ENCODE measurements around the gene OR8A1.

OR8A1 gene

DNA sequence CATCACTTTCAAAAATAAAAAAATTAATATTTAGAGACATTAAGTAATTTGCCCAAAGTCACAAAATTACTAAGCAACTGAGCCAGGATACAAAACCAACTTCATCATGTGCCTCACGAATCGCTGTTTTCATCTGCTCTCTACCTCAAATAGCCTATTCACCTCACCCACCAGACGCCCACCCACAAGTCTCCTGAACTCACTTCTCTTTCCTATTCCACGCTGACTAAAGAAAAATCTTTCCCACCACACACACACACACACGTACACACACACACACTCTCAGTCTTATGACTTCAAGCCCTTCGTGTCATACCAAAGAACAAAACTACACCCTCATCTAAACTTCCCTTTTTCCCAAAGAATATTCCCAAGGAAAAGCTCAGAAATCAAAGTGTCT lies 28.6 kb upstream of the OR8A1 start:
- TF ChIP-seq, protein P1, sequence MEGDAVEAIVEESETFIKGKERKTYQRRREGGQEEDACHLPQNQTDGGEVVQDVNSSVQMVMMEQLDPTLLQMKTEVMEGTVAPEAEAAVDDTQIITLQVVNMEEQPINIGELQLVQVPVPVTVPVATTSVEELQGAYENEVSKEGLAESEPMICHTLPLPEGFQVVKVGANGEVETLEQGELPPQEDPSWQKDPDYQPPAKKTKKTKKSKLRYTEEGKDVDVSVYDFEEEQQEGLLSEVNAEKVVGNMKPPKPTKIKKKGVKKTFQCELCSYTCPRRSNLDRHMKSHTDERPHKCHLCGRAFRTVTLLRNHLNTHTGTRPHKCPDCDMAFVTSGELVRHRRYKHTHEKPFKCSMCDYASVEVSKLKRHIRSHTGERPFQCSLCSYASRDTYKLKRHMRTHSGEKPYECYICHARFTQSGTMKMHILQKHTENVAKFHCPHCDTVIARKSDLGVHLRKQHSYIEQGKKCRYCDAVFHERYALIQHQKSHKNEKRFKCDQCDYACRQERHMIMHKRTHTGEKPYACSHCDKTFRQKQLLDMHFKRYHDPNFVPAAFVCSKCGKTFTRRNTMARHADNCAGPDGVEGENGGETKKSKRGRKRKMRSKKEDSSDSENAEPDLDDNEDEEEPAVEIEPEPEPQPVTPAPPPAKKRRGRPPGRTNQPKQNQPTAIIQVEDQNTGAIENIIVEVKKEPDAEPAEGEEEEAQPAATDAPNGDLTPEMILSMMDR (IDR thresholded peaks at IDR 0.05; ENCODE audit: insufficient read depth, low read depth, low read length, missing control alignments), result no peak
- H3K4me3 ChIP-seq (ENCODE audit: low read depth, low read length), result no peak overlapping the region
- no peak for DNase-seq (ENCODE audit: low read depth)

DNA sequence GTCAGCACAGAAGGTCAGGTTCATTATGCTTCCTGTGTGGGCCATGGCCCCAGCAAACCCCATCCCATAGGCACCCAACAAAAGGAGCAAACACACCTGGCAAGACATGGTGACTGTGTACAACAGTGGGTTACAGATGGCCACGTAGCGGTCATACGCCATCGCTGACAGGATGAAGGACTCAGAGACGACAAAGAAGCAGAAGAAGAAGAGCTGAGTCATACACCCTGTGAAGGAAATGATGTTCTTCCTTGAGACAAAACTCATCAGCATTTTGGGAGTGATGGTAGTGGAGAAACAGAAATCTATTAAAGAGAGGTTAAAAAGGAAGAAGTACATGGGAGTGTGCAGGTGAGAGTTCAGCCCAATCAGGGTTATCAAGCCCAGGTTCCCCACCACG lies 26.7 kb upstream of the OR8A1 start:
- DNase-seq (ENCODE audit: low read depth), result no peak
- TF ChIP-seq, protein P1 (IDR thresholded peaks at IDR 0.05; ENCODE audit: insufficient read depth, low read depth, low read length, missing control alignments), result no peak
- no peak overlapping the region for H3K4me3 ChIP-seq (ENCODE audit: low read depth, low read length)

DNA sequence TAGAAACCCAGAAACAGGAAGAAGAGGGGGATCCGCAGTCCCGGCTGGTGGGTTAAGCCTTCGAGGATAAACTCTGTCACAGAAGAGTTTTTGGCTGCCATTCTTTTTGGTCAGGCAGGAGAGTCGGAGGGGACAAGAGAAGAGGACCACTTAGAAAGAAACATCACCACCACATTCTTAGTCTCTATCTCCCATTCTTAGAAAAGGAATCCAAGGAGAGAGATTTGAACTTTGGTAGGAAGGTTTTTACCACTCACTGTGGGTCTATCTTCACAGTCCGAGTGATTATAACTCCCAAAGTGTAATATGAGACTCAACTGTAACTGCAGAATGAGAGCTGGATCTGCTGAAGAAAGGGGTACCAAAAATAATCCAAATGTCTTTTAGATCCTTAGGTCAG lies 26.2 kb upstream of the OR8A1 start, which contains the start of gene OR8B12:
TSS of gene OR8B12 (minus strand) at position 101 of the 400 bp plus-strand sequence. CDS start at position 101, 0 bp downstream.
- no peak within 1 kb of the TSS for H3K4me3 ChIP-seq (ENCODE audit: low read depth, low read length)
- TF ChIP-seq, protein P1 (IDR thresholded peaks at IDR 0.05; ENCODE audit: insufficient read depth, low read depth, low read length, missing control alignments), result no peak
- no peak for DNase-seq (ENCODE audit: low read depth)

DNA sequence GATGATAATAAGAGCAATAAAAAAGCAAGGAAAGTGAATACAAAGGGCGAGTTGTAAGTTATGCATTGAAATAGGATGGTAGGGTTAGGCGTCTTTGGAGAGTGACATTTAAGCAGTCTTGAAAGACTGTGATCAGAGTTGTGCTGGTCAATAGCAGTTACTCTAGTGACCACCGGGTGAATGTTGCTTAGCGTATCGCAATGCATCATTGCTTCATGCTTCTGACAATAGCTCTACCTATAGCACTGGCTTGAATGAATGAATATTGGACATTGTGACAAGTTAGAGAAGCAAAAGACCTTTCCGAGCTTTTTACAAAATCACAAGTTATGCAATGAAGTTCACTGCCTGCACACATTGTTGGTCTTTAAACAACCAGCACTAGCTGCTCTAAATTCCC lies 18.6 kb upstream of the OR8A1 start:
- no peak overlapping the region for H3K4me3 ChIP-seq (ENCODE audit: low read depth, low read length)
- TF ChIP-seq, protein P1 (IDR thresholded peaks at IDR 0.05; ENCODE audit: insufficient read depth, low read depth, low read length, missing control alignments), result no peak
- no peak for DNase-seq (ENCODE audit: low read depth)

DNA sequence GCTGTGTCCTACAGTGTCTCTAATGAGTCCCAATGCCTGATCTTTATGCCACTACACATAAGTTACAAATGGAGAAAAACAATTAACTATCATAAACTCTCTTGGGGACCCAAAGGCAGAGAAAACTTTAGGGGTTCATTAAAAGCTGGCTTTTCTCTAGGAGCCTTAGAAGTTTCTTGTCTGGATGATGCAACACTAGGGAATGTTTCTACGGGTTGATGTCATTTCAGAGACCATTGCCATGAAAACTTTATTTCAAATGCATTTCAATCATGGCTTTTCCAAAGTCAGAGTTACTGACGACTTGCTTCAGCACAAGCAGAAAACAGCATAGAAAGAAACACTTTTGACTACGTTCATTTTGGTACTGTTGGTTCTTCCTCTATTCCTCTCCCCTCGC lies 17.8 kb upstream of the OR8A1 start:
- TF ChIP-seq, protein P1 (IDR thresholded peaks at IDR 0.05; ENCODE audit: insufficient read depth, low read depth, low read length, missing control alignments), result no peak
- no peak for DNase-seq (ENCODE audit: low read depth)
- H3K4me3 ChIP-seq (ENCODE audit: low read depth, low read length), result no peak overlapping the region

DNA sequence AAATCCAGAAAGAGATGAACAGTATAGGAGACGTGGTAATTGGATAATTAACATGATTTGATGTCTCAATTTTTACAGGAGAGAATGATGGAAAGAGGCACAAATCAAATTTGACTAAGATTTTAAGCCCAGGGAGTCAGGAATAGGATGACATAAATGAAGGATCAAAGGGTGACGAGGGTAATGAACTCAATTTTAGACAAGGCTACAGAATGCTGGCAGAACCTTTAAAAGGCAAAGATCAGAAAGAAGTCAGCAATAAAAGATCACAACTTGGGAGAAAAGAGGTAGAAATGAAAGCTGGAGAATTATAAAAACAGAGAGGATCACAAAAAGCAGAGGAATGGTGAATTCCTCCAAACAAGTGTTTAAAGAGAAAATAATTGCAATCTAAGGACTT lies 13.0 kb upstream of the OR8A1 start:
- TF ChIP-seq, protein P1 (IDR thresholded peaks at IDR 0.05; ENCODE audit: insufficient read depth, low read depth, low read length, missing control alignments), result no peak
- no peak for DNase-seq (ENCODE audit: low read depth)
- H3K4me3 ChIP-seq (ENCODE audit: low read depth, low read length), result no peak overlapping the region

DNA sequence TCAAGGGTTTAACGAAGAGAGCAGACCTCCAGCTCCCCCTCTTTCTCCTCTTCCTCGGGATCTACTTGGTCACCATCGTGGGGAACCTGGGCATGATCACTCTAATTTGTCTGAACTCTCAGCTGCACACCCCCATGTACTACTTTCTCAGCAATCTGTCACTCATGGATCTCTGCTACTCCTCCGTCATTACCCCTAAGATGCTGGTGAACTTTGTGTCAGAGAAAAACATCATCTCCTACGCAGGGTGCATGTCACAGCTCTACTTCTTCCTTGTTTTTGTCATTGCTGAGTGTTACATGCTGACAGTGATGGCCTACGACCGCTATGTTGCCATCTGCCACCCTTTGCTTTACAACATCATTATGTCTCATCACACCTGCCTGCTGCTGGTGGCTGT lies 363 bp downstream of the OR8A1 start:
- H3K4me3 ChIP-seq (ENCODE audit: low read depth, low read length), result no peak overlapping the region
- DNase-seq (ENCODE audit: low read depth), result no peak
- TF ChIP-seq, protein P1 (IDR thresholded peaks at IDR 0.05; ENCODE audit: insufficient read depth, low read depth, low read length, missing control alignments), result no peak
